ENCODE data around the gene RUVBL2.

The RUVBL2 gene

DNA sequence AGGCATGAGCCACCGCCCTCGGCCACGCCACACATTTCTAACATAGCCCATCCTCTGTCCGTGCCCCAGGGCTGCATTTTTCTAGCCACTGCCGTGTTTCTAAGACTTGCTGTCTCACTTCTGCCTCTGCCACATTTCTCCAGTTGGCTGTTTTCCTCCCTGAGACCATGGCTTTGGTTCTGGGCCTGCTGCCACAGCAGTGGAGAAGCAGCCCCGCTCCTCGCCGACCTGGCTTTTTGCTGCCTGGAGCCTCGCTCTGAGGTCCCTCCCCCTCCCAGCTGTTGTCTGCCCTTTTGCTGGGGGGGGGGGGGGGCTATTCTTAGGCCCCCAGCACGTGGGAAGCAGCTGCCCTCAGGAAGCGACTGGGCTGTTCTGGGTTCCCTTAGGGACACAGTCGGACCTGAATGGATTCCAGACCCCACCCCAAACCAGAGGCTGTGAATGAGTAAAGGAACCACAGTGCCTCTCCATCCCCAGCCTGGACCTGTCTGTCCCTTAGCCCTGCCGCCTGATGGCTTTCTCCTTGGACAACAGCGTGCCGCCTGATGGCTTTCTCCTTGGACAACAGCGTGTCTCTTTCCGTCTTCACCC lies 3.9 kb upstream of the RUVBL2 start:
- peaks cover 10% of the 10 kb centered on the region for H3K36me3 ChIP-seq (ENCODE audit: control insufficient read depth, insufficient read depth, low read length)
- H3K4me3 ChIP-seq (ENCODE audit: low read length) = no peak overlapping the region
- no peaks in the 10 kb centered on the region for H3K9me3 ChIP-seq (ENCODE audit: control insufficient read depth, insufficient read depth, low read length)
- no peak for DNase-seq (ENCODE audit: low read depth, low spot score)
- H3K27me3 ChIP-seq (ENCODE audit: control insufficient read depth, insufficient read depth, low read length) = no peaks in the 10 kb centered on the region
- H3K27ac ChIP-seq (ENCODE audit: low read length) = no peak overlapping the region
- WGBS (ENCODE audit: insufficient coverage, insufficient read length) = no CpG with 5 or more reads among the region's 17 CpGs
- H3K4me1 ChIP-seq (ENCODE audit: control insufficient read depth, insufficient read depth, low read length) = peaks cover 1% of the 10 kb centered on the region; the same call in 1 of the 2 replicates

DNA sequence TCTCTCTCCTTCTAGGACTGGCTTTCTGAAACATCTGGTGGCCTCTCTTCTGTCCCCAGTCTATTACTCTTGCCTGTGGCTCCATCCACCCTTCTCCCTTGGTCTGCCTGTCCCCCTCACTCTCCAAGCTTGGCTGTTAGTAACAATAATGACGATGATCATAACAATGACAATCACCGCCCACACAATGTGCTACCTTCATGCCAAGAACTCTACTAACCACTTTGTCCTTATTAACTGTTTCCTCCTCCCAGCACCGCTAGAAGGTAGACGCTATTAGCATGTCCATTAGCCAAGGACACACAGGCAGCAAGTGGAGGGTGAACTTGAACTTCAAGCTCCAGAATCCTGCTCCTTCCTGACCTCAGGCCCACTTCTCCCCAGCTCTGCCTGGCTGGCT lies 3.3 kb upstream of the RUVBL2 start:
- Histone ChIP-seq H3K4me3 (ENCODE audit: low read length) (no peak overlapping the region), H3K36me3 (ENCODE audit: control insufficient read depth, insufficient read depth, low read length) (peaks cover 7% of the 10 kb centered on the region), H3K4me1 (ENCODE audit: control insufficient read depth, insufficient read depth, low read length) (peaks cover 1% of the 10 kb centered on the region; the same call in 1 of the 2 replicates), H3K9me3 (ENCODE audit: control insufficient read depth, insufficient read depth, low read length) (no peaks in the 10 kb centered on the region), H3K27ac (ENCODE audit: low read length) (no peak overlapping the region), H3K27me3 (ENCODE audit: control insufficient read depth, insufficient read depth, low read length) (no peaks in the 10 kb centered on the region)
- no CpG with 5 or more reads among the region's 4 CpGs for WGBS (ENCODE audit: insufficient coverage, insufficient read length)
- DNase-seq (ENCODE audit: low read depth, low spot score) = no peak

DNA sequence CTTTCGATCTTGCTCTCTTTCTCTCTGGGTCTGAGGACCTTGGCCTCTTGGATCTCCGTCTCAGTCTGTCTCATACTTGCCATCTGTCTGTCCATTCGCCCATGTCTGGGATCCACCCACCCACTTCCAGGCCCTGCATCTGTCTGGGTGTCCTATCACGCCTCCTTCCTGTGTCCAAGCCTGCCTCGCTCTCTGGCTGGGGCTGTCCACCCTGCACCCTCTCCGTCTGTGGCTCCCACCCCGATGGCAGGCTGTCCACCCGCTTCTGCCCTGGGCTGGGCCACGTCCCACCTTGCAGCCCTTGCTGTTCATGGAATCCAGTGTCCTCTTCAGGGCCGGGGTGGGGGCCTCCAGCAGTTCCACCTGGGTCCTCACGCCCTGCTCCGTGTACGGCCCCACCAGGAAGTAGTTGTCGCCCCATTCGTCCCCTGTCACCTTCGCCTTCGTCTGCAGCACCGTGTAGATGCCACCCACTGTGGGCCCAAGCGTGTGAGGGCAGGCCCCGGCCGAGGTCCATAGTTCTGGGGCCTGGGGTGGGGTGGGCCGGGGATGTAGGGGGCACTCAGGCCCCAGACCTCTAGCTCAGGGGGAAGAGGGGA lies 2.6 kb upstream of the RUVBL2 start:
- no peak overlapping the region for H3K4me3 ChIP-seq (ENCODE audit: low read length)
- no peaks in the 10 kb centered on the region for H3K27me3 ChIP-seq (ENCODE audit: control insufficient read depth, insufficient read depth, low read length)

DNA sequence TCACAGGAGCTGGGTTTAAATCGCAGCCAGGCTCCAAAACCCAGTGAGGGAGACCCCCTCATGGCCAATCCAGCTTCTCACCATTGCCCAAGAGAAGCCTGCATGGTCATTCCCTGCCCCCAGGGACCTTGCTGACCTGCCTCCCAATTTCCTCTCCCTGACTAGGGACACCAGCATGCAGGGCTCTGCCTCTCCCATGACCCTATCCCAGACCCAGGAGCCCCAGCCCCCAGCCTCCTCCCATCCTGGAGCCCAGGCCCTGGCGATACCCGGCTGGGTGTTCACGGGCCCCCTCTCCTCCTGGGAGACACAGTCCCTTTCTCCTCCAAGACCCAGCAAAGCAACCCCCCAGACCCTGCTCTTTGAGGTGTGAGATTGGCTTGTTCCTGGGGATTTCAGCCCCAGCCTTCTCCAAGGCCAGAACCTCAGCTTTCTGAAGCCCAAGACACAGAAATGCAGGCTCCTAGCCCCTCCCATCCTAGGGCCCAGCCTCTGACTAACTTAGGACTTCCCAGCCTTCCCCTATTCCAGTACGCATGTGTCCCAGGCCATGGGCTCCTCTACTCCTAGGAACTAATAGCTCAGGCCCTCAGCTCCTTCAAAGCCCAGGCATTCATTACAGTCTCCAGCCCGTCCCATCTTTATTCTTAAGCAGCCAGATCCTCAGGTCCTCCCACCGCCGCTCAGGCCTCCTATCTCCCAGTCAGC lies 1.7 kb upstream of the RUVBL2 start:
- peaks cover 2% of the 10 kb centered on the region; the same call in 1 of the 2 replicates for H3K36me3 ChIP-seq (ENCODE audit: control insufficient read depth, insufficient read depth, low read length)
- H3K9me3 ChIP-seq (ENCODE audit: control insufficient read depth, insufficient read depth, low read length) = no peaks in the 10 kb centered on the region
- no CpG with 5 or more reads among the region's 8 CpGs for WGBS (ENCODE audit: insufficient coverage, insufficient read length)
- H3K27me3 ChIP-seq (ENCODE audit: control insufficient read depth, insufficient read depth, low read length) = no peaks in the 10 kb centered on the region
- H3K4me3 ChIP-seq (ENCODE audit: low read length) = peak overlapping the region; percentile 67; the same call in 1 of the 2 replicates
- DNase-seq (ENCODE audit: low read depth, low spot score) = no peak
- no peak overlapping the region for H3K27ac ChIP-seq (ENCODE audit: low read length)
- peaks cover 1% of the 10 kb centered on the region; the same call in 1 of the 2 replicates for H3K4me1 ChIP-seq (ENCODE audit: control insufficient read depth, insufficient read depth, low read length)

More for the DNA sequence above, 2.6 kb upstream of the RUVBL2 start:
- peaks cover 1% of the 10 kb centered on the region; the same call in 1 of the 2 replicates for H3K4me1 ChIP-seq (ENCODE audit: control insufficient read depth, insufficient read depth, low read length)
- H3K27ac ChIP-seq (ENCODE audit: low read length) = no peak overlapping the region
- H3K36me3 ChIP-seq (ENCODE audit: control insufficient read depth, insufficient read depth, low read length) = peaks cover 2% of the 10 kb centered on the region; the same call in 1 of the 2 replicates
- WGBS (ENCODE audit: insufficient coverage, insufficient read length) = no CpG with 5 or more reads among the region's 22 CpGs
- H3K9me3 ChIP-seq (ENCODE audit: control insufficient read depth, insufficient read depth, low read length) = no peaks in the 10 kb centered on the region
- DNase-seq (ENCODE audit: low read depth, low spot score) = no peak

DNA sequence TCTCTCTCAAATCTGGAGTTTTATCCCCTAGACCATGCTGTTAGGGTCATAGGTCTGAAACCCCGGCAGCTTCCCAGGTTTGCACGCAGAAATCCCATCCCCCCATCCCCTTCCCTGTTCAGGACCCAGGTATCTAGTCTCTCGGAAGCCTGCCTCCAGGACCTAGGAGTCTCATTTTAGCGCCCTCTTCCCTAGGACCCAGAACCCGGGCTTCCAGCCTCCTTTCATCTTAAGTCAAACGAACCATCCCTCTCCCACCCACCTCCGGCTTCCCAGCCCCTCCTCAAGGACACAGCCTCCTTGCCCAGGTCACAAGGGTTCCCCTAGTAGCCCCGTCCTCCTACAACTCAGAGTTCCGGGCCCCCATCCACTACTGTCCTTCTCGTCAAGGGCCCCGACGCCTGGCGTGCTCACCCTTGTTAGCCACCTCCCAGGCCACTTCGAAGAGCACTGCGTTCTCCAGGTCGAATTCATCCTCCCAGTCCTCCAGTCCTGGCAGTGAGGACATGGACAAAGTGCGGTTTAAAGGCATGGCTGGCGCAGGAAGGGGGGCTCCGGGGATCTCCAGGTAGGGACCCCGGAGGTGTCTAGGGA lies 1.0 kb upstream of the RUVBL2 start:
- peaks cover 1% of the 10 kb centered on the region; the same call in 1 of the 2 replicates for H3K4me1 ChIP-seq (ENCODE audit: control insufficient read depth, insufficient read depth, low read length)
- no CpG with 5 or more reads among the region's 20 CpGs for WGBS (ENCODE audit: insufficient coverage, insufficient read length)
- H3K27ac ChIP-seq (ENCODE audit: low read length) = no peak overlapping the region
- H3K9me3 ChIP-seq (ENCODE audit: control insufficient read depth, insufficient read depth, low read length) = no peaks in the 10 kb centered on the region
- no peak for DNase-seq (ENCODE audit: low read depth, low spot score)
- H3K4me3 ChIP-seq (ENCODE audit: low read length) = peak overlapping the region; percentile 67
- peaks cover 2% of the 10 kb centered on the region; the same call in 1 of the 2 replicates for H3K36me3 ChIP-seq (ENCODE audit: control insufficient read depth, insufficient read depth, low read length)
- H3K27me3 ChIP-seq (ENCODE audit: control insufficient read depth, insufficient read depth, low read length) = no peaks in the 10 kb centered on the region

DNA sequence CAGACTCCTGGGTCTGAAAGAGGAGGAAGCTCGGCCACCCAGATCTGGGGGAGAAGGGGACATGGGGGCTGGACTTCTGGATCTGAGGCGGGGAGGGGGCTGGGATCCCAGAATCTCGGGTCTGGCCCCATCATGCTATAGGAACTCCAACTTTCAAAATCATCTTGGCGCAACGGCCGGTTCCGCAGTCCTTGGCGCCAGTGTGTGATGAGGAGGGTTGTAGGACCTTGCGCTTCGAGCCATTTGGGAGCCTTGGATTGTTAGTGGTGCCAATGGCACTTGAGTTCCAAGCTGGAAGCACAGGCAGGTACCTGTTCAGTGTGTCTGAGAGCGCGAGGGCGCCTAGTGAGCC lies 324 bp downstream of the RUVBL2 start:
- no peaks in the 10 kb centered on the region for H3K27me3 ChIP-seq (ENCODE audit: control insufficient read depth, insufficient read depth, low read length)
- H3K4me3 ChIP-seq (ENCODE audit: low read length) = peak overlapping the region; percentile 78
- WGBS (ENCODE audit: insufficient coverage, insufficient read length) = no CpG with 5 or more reads among the region's 13 CpGs
- H3K27ac ChIP-seq (ENCODE audit: low read length) = no peak overlapping the region
- H3K9me3 ChIP-seq (ENCODE audit: control insufficient read depth, insufficient read depth, low read length) = no peaks in the 10 kb centered on the region
- no peaks in the 10 kb centered on the region; the same call in 1 of the 2 replicates for H3K36me3 ChIP-seq (ENCODE audit: control insufficient read depth, insufficient read depth, low read length)
- H3K4me1 ChIP-seq (ENCODE audit: control insufficient read depth, insufficient read depth, low read length) = peaks cover 1% of the 10 kb centered on the region; the same call in 1 of the 2 replicates
- no peak for DNase-seq (ENCODE audit: low read depth, low spot score)

DNA sequence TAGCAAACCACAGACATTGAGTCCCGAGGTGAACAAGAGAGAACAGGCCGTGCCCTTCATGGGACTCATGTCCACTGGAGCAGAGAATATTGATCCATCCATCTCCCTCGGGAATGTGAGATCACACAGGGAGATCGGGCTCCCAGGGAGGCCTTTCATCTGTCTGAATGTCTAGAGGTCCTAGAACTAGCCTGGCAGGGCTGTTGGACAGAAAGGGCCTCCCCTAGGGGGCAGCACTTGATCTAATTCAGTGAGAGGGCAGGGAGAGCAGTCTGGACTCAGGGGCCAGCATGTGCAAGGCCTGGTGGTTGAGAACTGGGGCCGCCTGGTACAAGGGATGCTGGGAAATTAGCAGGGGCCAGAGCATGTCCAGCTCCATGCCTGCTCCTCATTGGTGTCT lies 4.3 kb downstream of the RUVBL2 start:
- H3K9me3 ChIP-seq (ENCODE audit: control insufficient read depth, insufficient read depth, low read length) = no peaks in the 10 kb centered on the region
- no peak overlapping the region for H3K4me3 ChIP-seq (ENCODE audit: low read length)
- H3K27me3 ChIP-seq (ENCODE audit: control insufficient read depth, insufficient read depth, low read length) = no peaks in the 10 kb centered on the region
- DNase-seq (ENCODE audit: low read depth, low spot score) = no peak
- H3K4me1 ChIP-seq (ENCODE audit: control insufficient read depth, insufficient read depth, low read length) = peaks cover 1% of the 10 kb centered on the region; the same call in 1 of the 2 replicates
- no CpG with 5 or more reads among the region's 5 CpGs for WGBS (ENCODE audit: insufficient coverage, insufficient read length)
- no peak overlapping the region for H3K27ac ChIP-seq (ENCODE audit: low read length)
- peaks cover 1% of the 10 kb centered on the region; the same call in 1 of the 2 replicates for H3K36me3 ChIP-seq (ENCODE audit: control insufficient read depth, insufficient read depth, low read length)

DNA sequence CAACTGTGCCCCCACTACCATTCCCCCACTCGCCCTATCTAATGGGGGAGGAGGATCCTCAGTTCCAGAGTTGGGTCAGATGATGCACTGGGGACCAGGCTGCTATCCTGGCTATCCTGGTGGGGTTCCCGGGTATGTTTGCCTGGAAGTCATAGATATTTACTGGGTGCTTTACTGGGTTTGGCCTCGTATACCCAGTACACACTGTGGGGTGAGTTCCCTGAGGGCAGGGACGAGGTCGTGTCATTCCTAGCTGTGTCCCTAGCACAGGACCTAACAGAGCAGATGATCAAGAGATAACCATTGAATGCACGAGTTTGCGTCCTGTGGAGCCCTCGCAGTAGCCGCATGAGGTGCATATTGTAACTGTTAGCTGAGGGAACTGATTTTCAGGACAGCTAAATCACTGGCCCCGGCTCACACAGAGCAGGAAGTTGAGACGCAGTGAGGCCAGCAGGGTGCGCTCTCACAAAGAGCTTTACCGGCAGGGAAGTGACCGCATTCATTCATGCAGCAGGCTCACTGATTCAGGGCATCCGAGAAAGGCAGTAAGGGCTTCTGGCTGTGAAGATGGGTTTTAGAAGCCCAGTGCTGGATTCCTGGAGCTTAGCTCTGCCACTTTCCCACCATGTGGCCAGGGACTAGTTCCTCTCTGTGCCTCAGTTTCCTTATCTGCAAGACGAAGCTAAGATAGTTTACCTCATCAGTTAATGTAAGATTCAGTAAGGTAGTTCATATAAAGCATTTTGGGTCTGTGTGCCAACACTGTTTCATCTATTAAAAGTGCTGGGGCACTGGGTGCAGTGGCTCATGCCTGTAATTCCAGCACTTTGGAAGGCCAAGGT lies 6.0 kb downstream of the RUVBL2 start:
- H3K36me3 ChIP-seq (ENCODE audit: control insufficient read depth, insufficient read depth, low read length) = peaks cover 10% of the 10 kb centered on the region
- no CpG with 5 or more reads among the region's 16 CpGs for WGBS (ENCODE audit: insufficient coverage, insufficient read length)
- H3K27me3 ChIP-seq (ENCODE audit: control insufficient read depth, insufficient read depth, low read length) = no peaks in the 10 kb centered on the region
- H3K4me3 ChIP-seq (ENCODE audit: low read length) = no peak overlapping the region
- H3K4me1 ChIP-seq (ENCODE audit: control insufficient read depth, insufficient read depth, low read length) = no peaks in the 10 kb centered on the region
- no peaks in the 10 kb centered on the region for H3K9me3 ChIP-seq (ENCODE audit: control insufficient read depth, insufficient read depth, low read length)
- peak; percentile 85 for DNase-seq (ENCODE audit: low read depth, low spot score)
- no peak overlapping the region for H3K27ac ChIP-seq (ENCODE audit: low read length)

DNA sequence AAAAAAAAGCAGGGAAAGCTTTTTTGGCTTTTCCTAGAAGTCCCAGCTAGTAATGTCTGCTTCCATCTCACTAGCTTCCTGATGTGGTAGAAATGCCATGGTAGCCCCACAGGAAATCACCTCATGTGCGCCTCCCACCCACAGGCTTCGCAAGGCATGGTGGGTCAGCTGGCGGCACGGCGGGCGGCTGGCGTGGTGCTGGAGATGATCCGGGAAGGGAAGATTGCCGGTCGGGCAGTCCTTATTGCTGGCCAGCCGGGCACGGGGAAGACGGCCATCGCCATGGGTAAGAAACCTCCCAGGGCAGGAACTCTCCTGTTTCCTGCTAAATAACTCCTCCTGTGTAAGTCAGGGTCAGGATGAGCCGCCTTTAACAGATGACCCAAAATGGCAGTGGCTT lies 10.4 kb downstream of the RUVBL2 start:
- Histone ChIP-seq H3K27me3 (ENCODE audit: control insufficient read depth, insufficient read depth, low read length) (no peaks in the 10 kb centered on the region), H3K4me3 (ENCODE audit: low read length) (no peak overlapping the region), H3K36me3 (ENCODE audit: control insufficient read depth, insufficient read depth, low read length) (peaks cover 29% of the 10 kb centered on the region), H3K27ac (ENCODE audit: low read length) (no peak overlapping the region), H3K4me1 (ENCODE audit: control insufficient read depth, insufficient read depth, low read length) (no peaks in the 10 kb centered on the region), H3K9me3 (ENCODE audit: control insufficient read depth, insufficient read depth, low read length) (no peaks in the 10 kb centered on the region)
- no CpG with 5 or more reads among the region's 15 CpGs for WGBS (ENCODE audit: insufficient coverage, insufficient read length)
- no peak for DNase-seq (ENCODE audit: low read depth, low spot score)
